OCI-M2 (cell line): ENCODE measurements around the gene NELL1.

Experiments used
- DNase-seq: peaks from one replicate; lab custom pipeline; 2025; ENCODE audit not compliant: unreplicated experiment; lab: John Stamatoyannopoulos, UW

Gene NELL1

GRCh38 chr11:21465920-21466319 lies 796.5 kb downstream of the NELL1 start:
- DNase-seq: no peak

- no peak for DNase-seq
These were observed 801.1 kb downstream of the NELL1 start for GRCh38 chr11:21470521-21470920.

GRCh38 chr11:21472261-21472660 lies 802.9 kb downstream of the NELL1 start:
- no peak for DNase-seq

GRCh38 chr11:21474529-21474928 lies 805.1 kb downstream of the NELL1 start:
- no peak for DNase-seq

GRCh38 chr11:21475276-21475675 lies 805.9 kb downstream of the NELL1 start:
- no peak for DNase-seq

- DNase-seq: no peak
These were observed 807.2 kb downstream of the NELL1 start for GRCh38 chr11:21476588-21476987.

GRCh38 chr11:21480240-21480639 lies 810.9 kb downstream of the NELL1 start:
- no peak for DNase-seq

GRCh38 chr11:21481255-21481654 lies 811.9 kb downstream of the NELL1 start:
- DNase-seq: no peak

- DNase-seq: no peak
These were observed 814.7 kb downstream of the NELL1 start for GRCh38 chr11:21484039-21484438.

GRCh38 chr11:21485006-21485405 lies 815.6 kb downstream of the NELL1 start:
- no peak for DNase-seq

- DNase-seq: no peak
These were observed 816.0 kb downstream of the NELL1 start for GRCh38 chr11:21485426-21485825.

- DNase-seq: no peak
These were observed 820.2 kb downstream of the NELL1 start for GRCh38 chr11:21489416-21490115.

- no peak for DNase-seq
These were observed 823.5 kb downstream of the NELL1 start for GRCh38 chr11:21492931-21493330.

- DNase-seq: no peak
These were observed 825.6 kb downstream of the NELL1 start for GRCh38 chr11:21494946-21495345.

- DNase-seq: no peak
These were observed 826.5 kb downstream of the NELL1 start for GRCh38 chr11:21495879-21496278.

GRCh38 chr11:21501245-21501644 lies 831.9 kb downstream of the NELL1 start:
- no peak for DNase-seq

- no peak for DNase-seq
These were observed 835.7 kb downstream of the NELL1 start for GRCh38 chr11:21505070-21505469.

GRCh38 chr11:21511835-21512440 lies 842.6 kb downstream of the NELL1 start:
- DNase-seq: no peak

GRCh38 chr11:21514316-21514715 lies 844.9 kb downstream of the NELL1 start:
- DNase-seq: no peak

GRCh38 chr11:21520244-21520643 lies 850.9 kb downstream of the NELL1 start:
- no peak for DNase-seq

- DNase-seq: no peak
These were observed 859.8 kb downstream of the NELL1 start for GRCh38 chr11:21529187-21529586.

- DNase-seq: no peak
These were observed 864.9 kb downstream of the NELL1 start for GRCh38 chr11:21534288-21534687.

GRCh38 chr11:21537980-21538379 lies 868.6 kb downstream of the NELL1 start:
- DNase-seq: no peak
